PC-9 (cell line): ENCODE data around the gene PCSK7. TPM values are rescaled to one million over a fixed set of nuclear protein-coding genes. Genes with fewer than 3 reads are reported as not detected.
A peak's percentile ranks its signal among the peaks of the same experiment; 100 is the strongest.

Experiments
- Bru-seq: library from RNA; stranded (reverse); fragments of 400-500 nt; gene quantifications from one replicate; lab custom pipeline; 2021; lab: Mats Ljungman, UMichigan
- BruChase-seq, 2 experiments: library from RNA; stranded (reverse); fragments of 400-500 nt; gene quantifications; one replicate each; lab custom pipeline; 2021; lab: Mats Ljungman, UMichigan
- BruUV-seq: library from RNA; stranded (reverse); fragments of 400-500 nt; replicated peaks from 2 replicates; lab custom pipeline; 2021; lab: Mats Ljungman, UMichigan
- CTCF ChIA-PET: fragments of 300-600 bp; sonication (Branson Sonifier 250); formaldehyde crosslinking; loops from one replicate; lab custom pipeline; 2022; ENCODE audit warnings: antibody characterized with exemption; lab: Charles Lee
- POLR2A ChIA-PET: fragments of 300-600 bp; sonication (Branson Sonifier 250); formaldehyde crosslinking; loops from one replicate; lab custom pipeline; 2022; ENCODE audit warnings: antibody characterized with exemption; ENCODE audit not compliant: unreplicated experiment; lab: Charles Lee
- DNase-seq, 2 experiments: peaks; one replicate each; pipeline versions ENCODE4 v3.0.0 to v3.0.0-alpha.2; 2015 to 2022; ENCODE audit warnings: mixed read lengths in 1 of 2
- H2AFZ ChIP-seq: fragments of 200-600 bp; sonication (generic); 2 replicates; pipeline ENCODE4 v1.8.1; 2017; ENCODE audit warnings: antibody characterized with exemption
- H3F3A ChIP-seq: fragments of 200-600 bp; sonication (generic); 2 replicates; pipeline ENCODE4 v1.8.1; 2017; ENCODE audit warnings: antibody characterized with exemption, mild to moderate bottlenecking, low read depth; ENCODE audit not compliant: insufficient read depth
- H3K27ac ChIP-seq: fragments of 200-600 bp; sonication (generic); 2 replicates; pipeline ENCODE4 v1.6.1; 2016; ENCODE audit warnings: mixed run types
- H3K27me3 ChIP-seq: fragments of 200-600 bp; sonication (generic); 2 replicates; pipeline ENCODE4 v1.6.1; 2016; ENCODE audit warnings: low read depth, mixed run types; ENCODE audit not compliant: insufficient read depth
- H3K36me3 ChIP-seq: fragments of 200-600 bp; sonication (generic); 2 replicates; pipeline ENCODE4 v1.6.1; 2016; ENCODE audit warnings: low read depth, mixed run types
- H3K4me1 ChIP-seq: fragments of 200-600 bp; sonication (generic); replicated peaks from 2 replicates; pipeline ENCODE4 v1.6.1; 2016; ENCODE audit warnings: mixed run types; ENCODE audit not compliant: insufficient read depth
- H3K4me2 ChIP-seq: fragments of 200-600 bp; sonication (generic); 2 replicates; pipeline ENCODE4 v1.6.1; 2017; ENCODE audit warnings: mixed run types
- H3K4me3 ChIP-seq: fragments of 200-600 bp; sonication (generic); 2 replicates; pipeline ENCODE4 v1.6.1; 2016; ENCODE audit warnings: mixed run types
- H3K79me2 ChIP-seq: fragments of 200-600 bp; sonication (generic); 2 replicates; pipeline ENCODE4 v1.6.1; 2017; ENCODE audit warnings: low read depth, mixed run types
- H3K9me2 ChIP-seq: fragments of 200-600 bp; sonication (generic); 2 replicates; pipeline ENCODE4 v1.8.1; 2017; ENCODE audit warnings: mild to moderate bottlenecking; ENCODE audit not compliant: insufficient read depth
- H3K9me3 ChIP-seq: fragments of 200-600 bp; sonication (generic); 2 replicates; pipeline ENCODE4 v1.8.1; 2016; ENCODE audit warnings: low read depth; ENCODE audit not compliant: insufficient read depth
- H4K20me1 ChIP-seq: fragments of 200-600 bp; sonication (generic); 2 replicates; pipeline ENCODE4 v1.8.1; 2017; ENCODE audit not compliant: insufficient read depth
- CTCF ChIP-seq: fragments of 200-600 bp; sonication (generic); conservative IDR thresholded peaks from 2 replicates; pipeline ENCODE4 v1.6.1; 2017; ENCODE audit warnings: mixed run types, antibody characterized with exemption, mild to moderate bottlenecking, moderate library complexity
- EZH2 ChIP-seq: fragments of 200-600 bp; sonication (generic); IDR thresholded peaks from 2 replicates; pipeline ENCODE4 v1.8.0; 2017; ENCODE audit warnings: antibody characterized with exemption, low read depth
- intact Hi-C: fragments of 100-400 bp; cut with micrococcal nuclease; formaldehyde crosslinking; loops from one replicate; pipeline ENCODE4 v1.10.0; 2022; ENCODE audit not compliant: unreplicated experiment
- long read RNA-seq: library from polyadenylated mRNA; stranded (forward); transcript quantifications from one replicate; pipeline ENCODE4 v2.0.0, GENCODE V29; 2022
- total RNA-seq: library from RNA; stranded (reverse); gene quantifications from 2 replicates; pipeline ENCODE4 v1.2.3, GENCODE V29; 2021

PCSK7 gene
- 41.6 and 50.4 TPM in 2 replicates for total RNA-seq
- Bru-seq, nascent RNA: percentile 63 among the genes with signal in this experiment
- BruChase-seq, experiment 1, labeled RNA remaining after a 2-hour chase: percentile 76 among the genes with signal in this experiment
- percentile 73 among the genes with signal in this experiment for BruChase-seq, experiment 2, labeled RNA remaining after a 6-hour chase
- long read RNA-seq, full-length matches to known transcripts: 17 of 28 reads
- long read RNA-seq, partial matches to known transcripts: 6 of 28 reads
- long read RNA-seq, other reads (novel, unspliced or antisense): 5 of 28 reads

GRCh38 chr11:117231842-117232091 lies at the start of gene PCSK7:
PCSK7 (minus strand) TSS chr11:117232073; CDS start chr11:117229844, 2,229 bp downstream.
- intact Hi-C loops: loop anchor here (2.0 to 5.0 kb wide), 2 partner anchors 97 to 444 kb away; partner anchors contain the start of gene ZPR1
- H3K36me3 ChIP-seq: peaks cover 12% of the 10 kb centered on the region
- peaks cover 7% of the 10 kb centered on the region; the same call in 1 of the 2 replicates for H4K20me1 ChIP-seq
- POLR2A ChIA-PET: interaction anchor here (0.6 kb wide), 1 partner anchor 87 kb away, joined by 3 read pairs; the partner anchor contains the start of gene PAFAH1B2
- peaks cover 40% of the 10 kb centered on the region for H3K79me2 ChIP-seq
- H3K4me3 ChIP-seq: peak within 1 kb of the TSS; percentile 99
- peak in 1 of 2 experiments; percentile 59 for DNase-seq
- no peaks in the 10 kb centered on the region for H3K27me3 ChIP-seq
- no peak within 1 kb of the TSS for H3K27ac ChIP-seq
- no peaks in the 10 kb centered on the region for H3K9me2 ChIP-seq
- no peaks in the 10 kb centered on the region for H3K9me3 ChIP-seq
- peak within 1 kb of the TSS; percentile 99 for H3K4me2 ChIP-seq
- CTCF ChIA-PET: interaction anchor here (1.1 kb wide), 1 partner anchor 10 kb away, joined by 5 read pairs; no protein-coding TSS in a partner anchor
- no TSS peak for BruUV-seq
- peaks cover 15% of the 10 kb centered on the region; the same call in 1 of the 2 replicates for H3F3A ChIP-seq
- peaks cover 25% of the 10 kb centered on the region for H3K4me1 ChIP-seq
- peak within 1 kb of the TSS; percentile 100 for H2AFZ ChIP-seq
- TF ChIP-seq CTCF (no peak), EZH2 (no peak)

- H3K79me2 ChIP-seq: no peaks in the 10 kb centered on the region
- H3K4me1 ChIP-seq: no peaks in the 10 kb centered on the region
- ChIA-PET CTCF (no interaction called here), POLR2A (interaction anchor here (0.6 kb wide), 1 partner anchor 98 kb away, joined by 4 read pairs; no protein-coding TSS in a partner anchor)
- TF ChIP-seq EZH2: no peak
- no peak for TF ChIP-seq CTCF
- no peaks in the 10 kb centered on the region for H3K9me3 ChIP-seq
- no peak overlapping the region for H2AFZ ChIP-seq
- H3F3A ChIP-seq: no peaks in the 10 kb centered on the region
- no peaks in the 10 kb centered on the region for H3K27me3 ChIP-seq
- peaks cover 18% of the 10 kb centered on the region; the same call in 1 of the 2 replicates for H3K36me3 ChIP-seq
- H3K9me2 ChIP-seq: no peaks in the 10 kb centered on the region
- H3K4me2 ChIP-seq: no peak overlapping the region
- no TSS peak for BruUV-seq
- no peak overlapping the region for H3K27ac ChIP-seq
- DNase-seq: no peak
- H4K20me1 ChIP-seq: no peaks in the 10 kb centered on the region
- no peak overlapping the region for H3K4me3 ChIP-seq
- intact Hi-C loops: no loop called here
These were observed 49.3 kb upstream of the PCSK7 start for GRCh38 chr11:117281159-117281558.

- CTCF ChIA-PET: no interaction called here
- H3K9me3 ChIP-seq: no peaks in the 10 kb centered on the region
- H3K36me3 ChIP-seq: peaks cover 13% of the 10 kb centered on the region; the same call in 1 of the 2 replicates
- H3K79me2 ChIP-seq: no peaks in the 10 kb centered on the region
- H3K27ac ChIP-seq: no peak overlapping the region
- TF ChIP-seq EZH2 (no peak), CTCF (no peak)
- POLR2A ChIA-PET: no interaction called here
- H2AFZ ChIP-seq: no peak overlapping the region
- no peaks in the 10 kb centered on the region for H3K27me3 ChIP-seq
- BruUV-seq: no TSS peak
- no peak for DNase-seq
- H3K4me2 ChIP-seq: no peak overlapping the region
- H3K4me3 ChIP-seq: no peak overlapping the region
- H3K9me2 ChIP-seq: no peaks in the 10 kb centered on the region
- no peaks in the 10 kb centered on the region for H3K4me1 ChIP-seq
- intact Hi-C loops: no loop called here
- no peaks in the 10 kb centered on the region for H3F3A ChIP-seq
- no peaks in the 10 kb centered on the region for H4K20me1 ChIP-seq
These were observed 48.0 kb upstream of the PCSK7 start for GRCh38 chr11:117279711-117280376.
